HepG2 (cell line): ENCODE measurements around the gene SIT1. TPM values are rescaled to one million over a fixed set of nuclear protein-coding genes. Genes with fewer than 3 reads are reported as not detected.

Source experiments
- CBX2 ChIP-seq, 2 experiments: fragments of 200-600 bp in 1 of 2; sonication (generic); formaldehyde crosslinking in 1 of 2; IDR thresholded peaks; 2 replicates each; pipeline versions ENCODE4 v1.7.0 to v1.8.1; 2018 to 2022; ENCODE audit warnings: low read depth in 2 of 2, low read length in 1 of 2, mild to moderate bottlenecking in 1 of 2, missing genetic modification reagents in 1 of 2
- CCAR2 ChIP-seq: fragments of 200-400 bp; formaldehyde crosslinking; optimal IDR thresholded peaks from 2 replicates; pipeline ENCODE3; 2018; ENCODE audit warnings: low read depth, mild to moderate bottlenecking, low read length, moderate library complexity
- CREB3 ChIP-seq: sonication (generic); formaldehyde crosslinking; IDR thresholded peaks from 2 replicates; pipeline ENCODE4 v1.5.0; 2020; ENCODE audit warnings: missing genetic modification reagents
- DDIT3 ChIP-seq: sonication (generic); formaldehyde crosslinking; IDR thresholded peaks from 2 replicates; pipeline ENCODE4 v1.4.0; 2020; ENCODE audit warnings: mild to moderate bottlenecking, missing genetic modification reagents
- LBX2 ChIP-seq: sonication (generic); formaldehyde crosslinking; IDR thresholded peaks from 2 replicates; pipeline ENCODE4 v1.5.0; 2020; ENCODE audit warnings: missing genetic modification reagents, mild to moderate bottlenecking, borderline replicate concordance
- MED1 ChIP-seq: sonication (generic); formaldehyde crosslinking; IDR thresholded peaks from 2 replicates; pipeline ENCODE4 v1.4.0; 2020; ENCODE audit warnings: missing genetic modification reagents
- MYC ChIP-seq: sonication (generic); formaldehyde crosslinking; IDR thresholded peaks from 2 replicates; pipeline ENCODE4 v1.9.0; 2021; ENCODE audit warnings: missing genetic modification reagents, borderline replicate concordance
- NR2F1 ChIP-seq, 2 experiments: fragments of 450-650 bp in 1 of 2; formaldehyde crosslinking in 1 of 2; IDR thresholded peaks; 2 replicates each; pipeline versions ENCODE4 v1.5.0 to v1.6.1; 2016 to 2020; ENCODE audit warnings: mild to moderate bottlenecking in 1 of 2, missing compliant biosample characterization in 1 of 2, missing genetic modification reagents in 1 of 2, moderate library complexity in 1 of 2
- POLR2A ChIP-seq, 2 experiments: IDR thresholded peaks; 2 replicates each; pipeline ENCODE4 v1.6.1; 2011; ENCODE audit warnings: low read depth in 2 of 2, low read length in 2 of 2, mild to moderate bottlenecking in 1 of 2, moderate library complexity in 1 of 2; ENCODE audit not compliant: insufficient read depth in 1 of 2
- SKI ChIP-seq: fragments of 450-650 bp; IDR thresholded peaks from one replicate; pipeline ENCODE4 v1.6.1; 2018; ENCODE audit warnings: mild to moderate bottlenecking; ENCODE audit not compliant: partially characterized antibody
- WIZ ChIP-seq: sonication (generic); formaldehyde crosslinking; IDR thresholded peaks from 2 replicates; pipeline ENCODE4 v1.5.1; 2020; ENCODE audit warnings: mild to moderate bottlenecking, missing genetic modification reagents
- ZBTB26 ChIP-seq: IDR thresholded peaks from 2 replicates; pipeline ENCODE4 v1.6.1; 2016; ENCODE audit warnings: missing compliant biosample characterization, missing genetic modification reagents, borderline replicate concordance
- ZNF232 ChIP-seq: sonication (generic); formaldehyde crosslinking; IDR thresholded peaks from 2 replicates; pipeline ENCODE4 v1.4.0; 2020; ENCODE audit warnings: missing genetic modification reagents, borderline replicate concordance
- ZNF280B ChIP-seq: sonication (generic); formaldehyde crosslinking; IDR thresholded peaks from 2 replicates; pipeline ENCODE4 v1.5.0; 2020; ENCODE audit warnings: missing genetic modification reagents, mild to moderate bottlenecking, borderline replicate concordance
- ZNF281 ChIP-seq: sonication (generic); formaldehyde crosslinking; IDR thresholded peaks from 2 replicates; pipeline ENCODE4 v1.4.0; 2020; ENCODE audit warnings: missing genetic modification reagents, borderline replicate concordance
- ZNF550 ChIP-seq: sonication (generic); formaldehyde crosslinking; IDR thresholded peaks from 2 replicates; pipeline ENCODE4 v1.4.0; 2020; ENCODE audit warnings: mild to moderate bottlenecking, missing genetic modification reagents, borderline replicate concordance
- polyA plus RNA-seq, 8 experiments: library from polyadenylated mRNA; depleted of rRNA in 3 of 8; stranded (reverse) in 7 of 8; unstranded in 1 of 8; fragments of >200 nt; fragmentation: Illumina TruSeq in 4 of 8; extraction: Trizol in 4 of 8; gene quantifications; 2 replicates each; pipeline versions ENCODE4 v1.2.1 to v1.2.3, GENCODE V29; 2011 to 2016; ENCODE audit warnings: low read depth in 4 of 8, missing spikeins in 1 of 8, mixed read lengths in 1 of 8; ENCODE audit not compliant: insufficient read depth in 1 of 8
- total RNA-seq, 5 experiments: library from RNA; depleted of rRNA; stranded (reverse); fragments of >200 nt; fragmentation: Illumina TruSeq; extraction: Trizol; gene quantifications; 2 replicates each; pipeline ENCODE4 v1.2.3, GENCODE V29; 2016; ENCODE audit warnings: low read depth in 1 of 5

SIT1 gene
- total and polyA plus RNA-seq, 2 of the 13 experiments (the other 11 are each of a cell fraction or from before 2014, with no cell fraction given): 0.09 to 6.7 TPM

- TF ChIP-seq ZNF550 (no peak), CCAR2 (no peak), LBX2 (CRISPR knock-in tag) (no peak), ZNF280B (CRISPR knock-in tag) (no peak), NR2F1 (CRISPR knock-in tag; IDR thresholded peaks at IDR 0.05) (0 out of 4 replicates have a peak, but pooled peaks of 1 of the 2 experiments have one; percentile 15), POLR2A (IDR thresholded peaks at IDR 0.05; ENCODE audit: insufficient read depth in 1 of 2, low read depth in 2 of 2, low read length in 2 of 2) (peak in 1 of 2 experiments; percentile 22; a peak in 1 of 4 replicates), ZBTB26 (CRISPR knock-in tag) (no peak), CBX2 (IDR thresholded peaks at IDR 0.05; ENCODE audit: low read depth, low read length) (no peak), CBX2 (CRISPR knock-in tag; IDR thresholded peaks at IDR 0.05; ENCODE audit: low read depth) (no peak), WIZ (CRISPR knock-in tag) (no peak), DDIT3 (no peak), SKI (peak; percentile 65), ZNF281 (no peak), MYC (no peak), MED1 (CRISPR knock-in tag) (peak; percentile 58), ZNF232 (CRISPR knock-in tag) (no peak), CREB3 (no peak)
These were observed 18.8 kb upstream of the SIT1 start (continued) for GRCh38 chr9:35669331-35670145.
